Neural cell (in vitro differentiated cells): ENCODE data around the gene STUB1. TPM values are rescaled to one million over a fixed set of nuclear protein-coding genes. Genes with fewer than 3 reads are reported as not detected.

ENCODE experiments used
- H2AFZ ChIP-seq: fragments of 200-600, 300-800 bp; sonication (generic), shearing (Covaris generic); 2 replicates; pipeline ENCODE4 v1.6.0; 2014; ENCODE audit warnings: low read depth, mild to moderate bottlenecking, antibody characterized with exemption, low read length, moderate library complexity
- H3F3A ChIP-seq: fragments of 200-600 bp; shearing (Covaris generic); 2 replicates; pipeline ENCODE4 v1.6.1; 2016; ENCODE audit warnings: mild to moderate bottlenecking, moderate library complexity, mixed read lengths, antibody characterized with exemption, low read length; ENCODE audit not compliant: insufficient read depth, poor library complexity, severe bottlenecking
- H3K27ac ChIP-seq: fragments of 200-600, 300-800 bp; sonication (generic), shearing (Covaris generic); 2 replicates; pipeline ENCODE4 v1.5.1; 2014; ENCODE audit warnings: mild to moderate bottlenecking, low read length, moderate library complexity
- H3K27me3 ChIP-seq: fragments of 300-800, 200-600 bp; sonication (generic), shearing (Covaris generic); 2 replicates; pipeline ENCODE4 v1.6.0; 2014; ENCODE audit warnings: mild to moderate bottlenecking, low read depth, low read length, moderate library complexity; ENCODE audit not compliant: insufficient read depth
- H3K36me3 ChIP-seq: fragments of 300-800, 200-600 bp; sonication (generic), shearing (Covaris generic); 2 replicates; pipeline ENCODE4 v1.5.1; 2014; ENCODE audit warnings: mild to moderate bottlenecking, antibody characterized with exemption, low read length, moderate library complexity; ENCODE audit not compliant: insufficient read depth
- H3K4me2 ChIP-seq: fragments of 300-800, 200-600 bp; sonication (generic), shearing (Covaris generic); 2 replicates; pipeline ENCODE4 v1.6.0; 2014; ENCODE audit warnings: mild to moderate bottlenecking, low read length
- H3K4me3 ChIP-seq: fragments of 300-800, 200-600 bp; sonication (generic), shearing (Covaris generic); 2 replicates; pipeline ENCODE4 v1.5.1; 2014; ENCODE audit warnings: mild to moderate bottlenecking, low read length, moderate library complexity
- H3K79me2 ChIP-seq: fragments of 200-600 bp; shearing (Covaris generic); replicated peaks from 2 replicates; pipeline ENCODE4 v1.6.0; 2014; ENCODE audit warnings: mild to moderate bottlenecking, low read length, moderate library complexity; ENCODE audit not compliant: insufficient read depth
- H3K9ac ChIP-seq: fragments of 300-800, 200-600 bp; sonication (generic), shearing (Covaris generic); 2 replicates; pipeline ENCODE4 v1.6.1; 2016; ENCODE audit warnings: mild to moderate bottlenecking, low read length, mixed read lengths
- H3K9me2 ChIP-seq: fragments of 200-600 bp; shearing (Covaris generic); 2 replicates; pipeline ENCODE4 v1.6.1; 2016; ENCODE audit warnings: mild to moderate bottlenecking, low read length, mixed read lengths; ENCODE audit not compliant: insufficient read depth
- H3K9me3 ChIP-seq: fragments of 200-600, 300-800 bp; sonication (generic), shearing (Covaris generic); 2 replicates; pipeline ENCODE4 v1.6.1; 2016; ENCODE audit warnings: mild to moderate bottlenecking, mixed run types, low read length, moderate library complexity, mixed read lengths
- H4K20me1 ChIP-seq: fragments of 200-600 bp; shearing (Covaris generic); 2 replicates; pipeline ENCODE4 v1.6.1; 2016; ENCODE audit warnings: mild to moderate bottlenecking, mixed run types; ENCODE audit not compliant: insufficient read depth
- CTCF ChIP-seq: fragments of 450-650 bp; IDR thresholded peaks from 2 replicates; pipeline ENCODE4 v1.5.1; 2014; ENCODE audit warnings: antibody characterized with exemption, mild to moderate bottlenecking, moderate library complexity; ENCODE audit not compliant: poor library complexity, severe bottlenecking
- EP300 ChIP-seq: fragments of 450-650 bp; conservative IDR thresholded peaks from 2 replicates; pipeline ENCODE4 v1.6.1; 2014; ENCODE audit warnings: antibody characterized with exemption, mild to moderate bottlenecking, moderate library complexity; ENCODE audit not compliant: poor library complexity, severe bottlenecking
- EZH2 ChIP-seq: fragments of 200-600, 300-800 bp; shearing (Covaris generic), sonication (generic); IDR thresholded peaks from 2 replicates; pipeline ENCODE4 v1.6.1; 2014; ENCODE audit warnings: antibody characterized with exemption, low read length, borderline replicate concordance, mild to moderate bottlenecking; ENCODE audit not compliant: insufficient read depth, poor library complexity, severe bottlenecking
- MXI1 ChIP-seq: fragments of 450-650 bp; conservative IDR thresholded peaks from 2 replicates; pipeline ENCODE4 v1.6.1; 2014; ENCODE audit warnings: antibody characterized with exemption, mild to moderate bottlenecking; ENCODE audit not compliant: poor library complexity, severe bottlenecking
- POLR2AphosphoS5 ChIP-seq: IDR thresholded peaks from 2 replicates; pipeline ENCODE4 v1.6.1; 2012
- RAD21 ChIP-seq: fragments of 450-650 bp; conservative IDR thresholded peaks from 2 replicates; pipeline ENCODE4 v1.6.1; 2014; ENCODE audit warnings: antibody characterized with exemption, mild to moderate bottlenecking, moderate library complexity
- REST ChIP-seq: IDR thresholded peaks from 2 replicates; pipeline ENCODE4 v1.6.1; 2012; ENCODE audit warnings: borderline replicate concordance
- SMC3 ChIP-seq: fragments of 450-650 bp; conservative IDR thresholded peaks from 2 replicates; pipeline ENCODE4 v1.6.1; 2014; ENCODE audit warnings: antibody characterized with exemption, mild to moderate bottlenecking, moderate library complexity; ENCODE audit not compliant: poor library complexity
- TAF1 ChIP-seq: IDR thresholded peaks from 2 replicates; pipeline ENCODE4 v1.6.1; 2012; ENCODE audit warnings: low read depth
- polyA plus RNA-seq: library from polyadenylated mRNA; depleted of rRNA; stranded (reverse); fragments of >200 nt; gene quantifications from 2 replicates; pipeline ENCODE4 v1.2.3, GENCODE V29; 2014

Gene STUB1
- polyA plus RNA-seq, 1 donor from 2014 or later: 120 TPM

- Histone ChIP-seq H3F3A (no peaks in the 10 kb centered on the region), H3K4me2 (no peak overlapping the region), H3K27ac (no peak overlapping the region), H3K27me3 (peaks cover 3% of the 10 kb centered on the region), H3K9me2 (no peaks in the 10 kb centered on the region), H3K9me3 (no peaks in the 10 kb centered on the region), H3K9ac (no peak overlapping the region), H3K36me3 (no peaks in the 10 kb centered on the region), H3K79me2 (peaks cover 14% of the 10 kb centered on the region), H3K4me3 (no peak overlapping the region), H2AFZ (no peak overlapping the region), H4K20me1 (peaks cover 6% of the 10 kb centered on the region)
- TF ChIP-seq CTCF: no peak
- TF ChIP-seq POLR2AphosphoS5: no peak
- TF ChIP-seq TAF1: no peak
- no peak for TF ChIP-seq EZH2
- TF ChIP-seq REST: no peak
- no peak for TF ChIP-seq RAD21
- TF ChIP-seq EP300: no peak
- no peak for TF ChIP-seq MXI1
- no peak for TF ChIP-seq SMC3
Measured at GRCh38 chr16:677316-678190, 2.7 kb upstream of the STUB1 start.

GRCh38 chr16:678209-678857 lies 1.9 kb upstream of the STUB1 start:
- TF ChIP-seq CTCF (no peak), REST (no peak), RAD21 (no peak), EZH2 (no peak), POLR2AphosphoS5 (no peak), MXI1 (no peak), TAF1 (no peak), SMC3 (no peak), EP300 (no peak)
- Histone ChIP-seq H3K9me2 (no peaks in the 10 kb centered on the region), H3K4me3 (no peak overlapping the region), H3K4me2 (no peak overlapping the region), H3K9ac (no peak overlapping the region), H3K9me3 (no peaks in the 10 kb centered on the region), H3F3A (no peaks in the 10 kb centered on the region), H3K27ac (no peak overlapping the region), H3K36me3 (no peaks in the 10 kb centered on the region), H3K79me2 (peaks cover 18% of the 10 kb centered on the region), H3K27me3 (peaks cover 3% of the 10 kb centered on the region), H4K20me1 (peaks cover 6% of the 10 kb centered on the region), H2AFZ (no peak overlapping the region)
